B cell (primary cell): ENCODE data around the gene SCN8A. TPM values are rescaled to one million over a fixed set of nuclear protein-coding genes. Genes with fewer than 3 reads are reported as not detected.

ENCODE experiments used
- ATAC-seq: fragments of 200-7000 bp; cut with Tn5 transposase; one replicate; pipeline ENCODE4 v1.10.0; 2021; ENCODE audit warnings: low read depth, mild to moderate bottlenecking, moderate number of reproducible peaks, moderate library complexity
- CTCF ChIA-PET: fragments of 350-600 bp; sonication (Branson Sonifier 250); formaldehyde crosslinking; loops from one replicate; lab custom pipeline; 2021; ENCODE audit warnings: antibody characterized with exemption, inconsistent platforms; lab: Charles Lee
- POLR2A ChIA-PET: fragments of 350-600 bp; sonication (Branson Sonifier 250); formaldehyde crosslinking; loops from one replicate; lab custom pipeline; 2021; ENCODE audit warnings: antibody characterized with exemption; lab: Charles Lee
- DNase-seq: peaks from one replicate; pipeline ENCODE4 v3.0.0; 2013
- H2AFZ ChIP-seq: 2 replicates; pipeline ENCODE4 v1.6.1; 2012; ENCODE audit warnings: mild to moderate bottlenecking, low read depth, low read length; ENCODE audit not compliant: insufficient read depth, poor library complexity, severe bottlenecking
- H3K27ac ChIP-seq, 2 donors: 1 replicate in 1 of 2; 2 replicates in 1 of 2; pipeline ENCODE4 v1.5.1; 2012 to 2013; ENCODE audit warnings: low read length in 2 of 2, mild to moderate bottlenecking in 2 of 2, moderate library complexity in 1 of 2
- H3K27me3 ChIP-seq, 4 experiments: fragments of 200-600 bp in 1 of 4; sonication (generic) in 1 of 4; replicated peaks in 1 of 4; 1 replicate in 2 of 4; 2 replicates in 2 of 4; pipeline versions ENCODE4 v1.6.1 to v1.7.0; 2013 to 2016; ENCODE audit warnings: low read length in 3 of 4, mild to moderate bottlenecking in 2 of 4, mixed read lengths in 1 of 4, moderate library complexity in 1 of 4; ENCODE audit not compliant: insufficient read depth in 4 of 4, control insufficient read depth in 3 of 4; ENCODE audit errors: control extremely low read depth in 1 of 4
- H3K36me3 ChIP-seq, 2 experiments: replicated peaks in 1 of 2; 1 replicate in 1 of 2; 2 replicates in 1 of 2; pipeline versions ENCODE4 v1.6.1 to v1.7.1; 2013; ENCODE audit warnings: low read length in 1 of 2; ENCODE audit not compliant: insufficient read depth in 2 of 2, control insufficient read depth in 1 of 2; ENCODE audit errors: control extremely low read depth in 1 of 2, extremely low read depth in 1 of 2
- H3K4me1 ChIP-seq, 2 donors: fragments of 200-600 bp in 1 of 2; sonication (generic) in 1 of 2; 1 replicate in 1 of 2; 2 replicates in 1 of 2; pipeline versions ENCODE4 v1.5.1 to v1.6.1; 2013 to 2017; ENCODE audit warnings: low read length in 2 of 2; ENCODE audit not compliant: control insufficient read depth in 2 of 2, insufficient read depth in 2 of 2
- H3K4me2 ChIP-seq: replicated peaks from 2 replicates; pipeline ENCODE3; 2012; ENCODE audit warnings: mild to moderate bottlenecking, low read depth, low read length; ENCODE audit not compliant: poor library complexity, severe bottlenecking
- H3K4me3 ChIP-seq, 5 experiments: fragments of 200-600 bp in 1 of 5; sonication (generic) in 1 of 5; 1 replicate in 3 of 5; 2 replicates in 2 of 5; pipeline versions ENCODE4 v1.5.1 to v1.7.0; 2011 to 2016; ENCODE audit warnings: low read length in 4 of 5, mild to moderate bottlenecking in 4 of 5, low read depth in 2 of 5, control low read depth in 1 of 5, moderate library complexity in 1 of 5; ENCODE audit not compliant: insufficient read depth in 1 of 5; ENCODE audit errors: control extremely low read depth in 1 of 5, extremely low read depth in 1 of 5
- H3K79me2 ChIP-seq: fragments of 200-600 bp; sonication (generic); one replicate; pipeline ENCODE4 v1.6.0; 2016; ENCODE audit warnings: low read length; ENCODE audit not compliant: control insufficient read depth, insufficient read depth
- H3K9ac ChIP-seq: fragments of 200-600 bp; sonication (generic); 2 replicates; pipeline ENCODE4 v1.6.1; 2017; ENCODE audit warnings: mild to moderate bottlenecking, low read length, moderate library complexity
- H3K9me3 ChIP-seq, 3 donors: one replicate each; pipeline versions ENCODE4 v1.6.1 to v1.7.1; 2013; ENCODE audit warnings: low read length in 2 of 3; ENCODE audit not compliant: control insufficient read depth in 2 of 3, insufficient read depth in 1 of 3; ENCODE audit errors: control extremely low read depth in 1 of 3
- H4K20me1 ChIP-seq: 2 replicates; pipeline ENCODE4 v1.6.0; 2012; ENCODE audit warnings: mild to moderate bottlenecking, low read length; ENCODE audit not compliant: insufficient read depth, control insufficient read depth, poor library complexity, severe bottlenecking
- H3K27ac Mint-ChIP-seq: one replicate; pipeline ENCODE4 v1.8.0; 2021; ENCODE audit warnings: mixed read lengths
- H3K27me3 Mint-ChIP-seq: one replicate; pipeline ENCODE4 v1.8.0; 2021; ENCODE audit warnings: mixed read lengths
- H3K4me1 Mint-ChIP-seq: one replicate; pipeline ENCODE4 v1.8.0; 2021; ENCODE audit warnings: mixed read lengths
- H3K4me3 Mint-ChIP-seq: one replicate; pipeline ENCODE4 v1.8.0; 2021; ENCODE audit warnings: mixed read lengths
- H3K9me3 Mint-ChIP-seq: one replicate; pipeline ENCODE4 v1.8.0; 2022; ENCODE audit warnings: mixed read lengths; ENCODE audit not compliant: insufficient read depth
- EZH2 ChIP-seq: IDR thresholded peaks from 2 replicates; pipeline ENCODE4 v1.6.1; 2012; ENCODE audit warnings: borderline replicate concordance, low read depth, mild to moderate bottlenecking, moderate library complexity, low read length; ENCODE audit not compliant: insufficient read depth, poor library complexity, severe bottlenecking
- WGBS: methylation state at CpG from one replicate; pipeline ENCODE4 v1.1.5; 2013; ENCODE audit warnings: missing lambda C conversion rate; ENCODE audit not compliant: insufficient coverage; 5-methylcytosine and 5-hydroxymethylcytosine counted together
- intact Hi-C: fragments of 100-400 bp; cut with micrococcal nuclease; formaldehyde crosslinking; loops from one replicate; pipeline ENCODE4 v1.10.0; 2022
- polyA plus RNA-seq: library from polyadenylated mRNA; depleted of rRNA; stranded (reverse); fragments of >200 nt; gene quantifications from 2 replicates; pipeline ENCODE4 v1.2.3, GENCODE V29; 2012
- total RNA-seq, 2 donors: library from RNA; stranded (reverse); fragments of 120-200 nt in 1 of 2; gene quantifications; 1 replicate in 1 of 2; 2 replicates in 1 of 2; pipeline versions ENCODE4 v1.2.3 to v1.2.4, GENCODE V29; 2013 to 2022
- TF ChIP-seq, protein P1 (sequence below): fragments of 200-600 bp; IDR thresholded peaks from one replicate; pipeline ENCODE4 v1.8.0; 2022; ENCODE audit warnings: antibody characterized with exemption, mild to moderate bottlenecking

Gene SCN8A
- total and polyA plus RNA-seq, 2 donors (not counting 1 experiment from before 2014, with no cell fraction given): 0.78 to 1.0 TPM

DNA sequence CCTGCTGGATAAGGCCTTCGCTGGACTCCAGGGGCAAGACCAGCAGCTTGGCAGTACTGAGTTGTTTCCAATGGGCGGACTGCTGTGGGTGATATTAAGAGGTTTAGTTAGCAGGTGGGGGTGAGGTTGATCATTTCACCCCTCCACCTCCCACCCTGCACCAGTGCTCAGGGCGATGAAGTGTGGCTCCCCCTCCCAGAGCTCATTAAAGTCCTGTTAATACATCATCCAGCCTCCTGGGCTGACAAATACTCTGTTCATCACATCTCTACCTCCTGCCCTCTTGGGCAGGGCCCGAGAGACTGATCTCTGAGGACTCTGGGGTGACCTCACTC lies 259.9 kb downstream of the SCN8A start:
- Histone ChIP-seq H3K9me3 (peaks cover 0 to 12% (median 0%) of the 10 kb centered on the region in 3 donors), H3K4me2 (no peak overlapping the region), H3K9ac (no peak overlapping the region), H3K27me3 (peaks cover 0 to 51% (median 13%) of the 10 kb centered on the region in 4 experiments), H3K4me1 (peaks cover 21 to 27% of the 10 kb centered on the region in 2 donors), H3K79me2 (no peaks in the 10 kb centered on the region), H3K27ac (no peak overlapping the region), H3K36me3 (no peaks in the 10 kb centered on the region), H2AFZ (no peak overlapping the region), H3K4me3 (no peak overlapping the region), H4K20me1 (no peaks in the 10 kb centered on the region)
- H3K4me3 Mint-ChIP-seq: no peak overlapping the region
- CTCF ChIA-PET: no interaction called here
- no peaks in the 10 kb centered on the region for H3K9me3 Mint-ChIP-seq
- WGBS: 52% methylated on average over 2 of the region's 4 CpGs
- H3K27me3 Mint-ChIP-seq: peaks cover 45% of the 10 kb centered on the region
- intact Hi-C loops: no loop called here
- POLR2A ChIA-PET: interaction anchor here (0.6 kb wide), 2 partner anchors 75 to 1214 kb away, joined by 8 read pairs; no protein-coding TSS in a partner anchor
- TF ChIP-seq, protein P1, sequence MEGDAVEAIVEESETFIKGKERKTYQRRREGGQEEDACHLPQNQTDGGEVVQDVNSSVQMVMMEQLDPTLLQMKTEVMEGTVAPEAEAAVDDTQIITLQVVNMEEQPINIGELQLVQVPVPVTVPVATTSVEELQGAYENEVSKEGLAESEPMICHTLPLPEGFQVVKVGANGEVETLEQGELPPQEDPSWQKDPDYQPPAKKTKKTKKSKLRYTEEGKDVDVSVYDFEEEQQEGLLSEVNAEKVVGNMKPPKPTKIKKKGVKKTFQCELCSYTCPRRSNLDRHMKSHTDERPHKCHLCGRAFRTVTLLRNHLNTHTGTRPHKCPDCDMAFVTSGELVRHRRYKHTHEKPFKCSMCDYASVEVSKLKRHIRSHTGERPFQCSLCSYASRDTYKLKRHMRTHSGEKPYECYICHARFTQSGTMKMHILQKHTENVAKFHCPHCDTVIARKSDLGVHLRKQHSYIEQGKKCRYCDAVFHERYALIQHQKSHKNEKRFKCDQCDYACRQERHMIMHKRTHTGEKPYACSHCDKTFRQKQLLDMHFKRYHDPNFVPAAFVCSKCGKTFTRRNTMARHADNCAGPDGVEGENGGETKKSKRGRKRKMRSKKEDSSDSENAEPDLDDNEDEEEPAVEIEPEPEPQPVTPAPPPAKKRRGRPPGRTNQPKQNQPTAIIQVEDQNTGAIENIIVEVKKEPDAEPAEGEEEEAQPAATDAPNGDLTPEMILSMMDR: no peak
- no peak for TF ChIP-seq EZH2
- H3K27ac Mint-ChIP-seq: no peak overlapping the region
- DNase-seq (no peak), ATAC-seq (no peak)
- peaks cover 11% of the 10 kb centered on the region for H3K4me1 Mint-ChIP-seq

DNA sequence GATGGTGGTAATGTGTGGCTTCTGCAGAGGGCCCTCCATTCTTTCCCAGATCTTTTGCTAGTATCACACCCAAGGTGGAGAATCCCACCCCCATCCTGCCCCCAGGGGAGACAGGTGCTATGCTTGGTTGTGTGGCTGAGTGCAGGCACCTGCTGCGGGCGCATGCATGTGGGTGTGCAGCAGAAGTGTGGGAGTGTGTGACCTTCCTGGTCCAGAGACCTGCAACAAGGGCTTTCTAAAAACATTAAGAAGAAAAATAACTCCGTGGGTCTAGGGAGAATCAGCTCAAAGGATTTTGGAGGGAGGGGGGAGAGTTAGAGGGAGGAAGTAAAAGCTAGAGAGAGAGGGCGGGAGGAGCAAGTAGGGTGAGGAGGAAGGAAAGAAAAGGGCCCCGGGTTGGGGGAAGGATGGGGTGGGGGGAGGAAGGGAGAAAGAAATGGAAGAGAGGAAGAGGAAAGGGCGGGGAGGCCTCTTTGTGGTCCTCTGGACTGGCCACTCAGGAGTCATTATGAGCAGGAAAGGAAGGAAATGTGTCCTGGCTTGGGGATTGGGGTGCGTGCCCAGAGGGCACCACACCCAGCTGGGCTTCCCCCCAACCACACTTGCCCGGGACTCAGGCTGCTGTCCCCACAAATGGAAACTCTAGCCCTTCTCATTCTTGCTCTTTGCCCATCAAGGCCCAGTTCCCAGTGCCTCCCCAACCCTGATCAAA lies 260.5 kb downstream of the SCN8A start:
- CTCF ChIA-PET: no interaction called here
- WGBS: 20% methylated on average over 8 of the region's 8 CpGs
- no peak overlapping the region for H3K9ac ChIP-seq

More for the DNA sequence above, 260.5 kb downstream of the SCN8A start:
- no peaks in the 10 kb centered on the region for H3K79me2 ChIP-seq
- H3K9me3 Mint-ChIP-seq: no peaks in the 10 kb centered on the region
- intact Hi-C loops: no loop called here
- H3K4me2 ChIP-seq: no peak overlapping the region
- no peak for DNase-seq
- no peaks in the 10 kb centered on the region for H3K36me3 ChIP-seq
- H3K4me1 ChIP-seq: peaks cover 15 to 21% of the 10 kb centered on the region in 2 donors
- H3K27ac Mint-ChIP-seq: no peak overlapping the region
- POLR2A ChIA-PET: interaction anchor here (0.6 kb wide), 2 partner anchors 74 to 1215 kb away, joined by 8 read pairs; no protein-coding TSS in a partner anchor
- ATAC-seq: no peak
- peaks cover 0 to 5% (median 0%) of the 10 kb centered on the region in 3 donors for H3K9me3 ChIP-seq
- H3K4me1 Mint-ChIP-seq: peaks cover 6% of the 10 kb centered on the region
- H3K4me3 Mint-ChIP-seq: no peak overlapping the region
- H3K4me3 ChIP-seq: no peak overlapping the region
- peaks cover 0 to 50% (median 10%) of the 10 kb centered on the region in 4 experiments for H3K27me3 ChIP-seq
- H2AFZ ChIP-seq: no peak overlapping the region
- no peak overlapping the region for H3K27ac ChIP-seq
- TF ChIP-seq EZH2: no peak
- TF ChIP-seq, protein P1: no peak
- H3K27me3 Mint-ChIP-seq: peaks cover 46% of the 10 kb centered on the region
- no peaks in the 10 kb centered on the region for H4K20me1 ChIP-seq
